GM18907 (cell line): ENCODE measurements around the gene SLC36A2.
"Not testable (repeated sequence)": the region's sequence is repeated elsewhere in the genome, so short reads cannot be mapped to it uniquely, and the experiment has no call there.

ENCODE experiments used
- ATAC-seq: cut with Tn5 transposase; IDR thresholded peaks from one replicate; pipeline ENCODE4 v1.9.1; 2021; ENCODE audit warnings: mild to moderate bottlenecking, moderate library complexity; ENCODE audit not compliant: unreplicated experiment

The SLC36A2 gene

DNA sequence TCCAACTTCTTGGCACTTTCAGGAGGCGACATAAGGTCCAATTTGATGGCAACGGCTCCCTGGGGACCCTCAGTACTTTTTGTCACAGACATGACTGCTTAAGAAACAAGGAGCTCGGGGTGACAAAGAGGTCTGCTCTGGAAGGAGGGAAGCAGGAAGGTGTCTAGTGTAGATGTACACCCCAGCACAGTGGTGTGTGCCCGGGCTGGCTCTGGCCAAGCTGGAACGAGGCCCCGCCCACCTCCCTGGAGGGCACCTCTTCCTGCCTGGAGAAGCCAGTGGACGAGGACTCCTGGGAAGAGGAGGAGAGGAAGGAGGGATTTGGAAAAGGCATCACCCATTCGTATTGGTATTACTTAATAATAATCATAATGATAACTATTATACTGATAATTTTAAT, at the start of gene SLC36A2:
TSS of gene SLC36A2 (minus strand) at position 191 of the 400 bp plus-strand sequence. CDS start at position 92, 99 bp downstream.
- ATAC-seq: no peak

DNA sequence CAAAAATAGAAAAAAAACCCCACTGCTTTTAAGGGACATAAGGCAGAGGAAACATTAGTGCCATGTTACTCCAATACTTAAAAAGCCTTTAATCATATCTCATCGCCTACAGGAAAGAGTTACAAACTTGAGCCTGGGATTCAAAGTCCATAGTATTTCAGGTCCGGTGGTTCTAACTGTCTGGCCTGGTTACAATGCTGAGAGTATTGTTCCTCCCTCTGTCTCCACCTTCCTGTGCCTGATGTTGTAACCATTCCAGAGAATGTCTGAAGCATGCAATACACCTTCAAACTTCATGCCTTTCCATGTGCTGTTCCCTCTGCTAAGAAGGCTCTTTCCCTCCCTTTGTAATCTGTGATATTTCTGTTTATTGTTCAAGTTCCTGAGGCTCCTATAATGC, 41.6 kb upstream of the SLC36A2 start:
- ATAC-seq: no peak

DNA sequence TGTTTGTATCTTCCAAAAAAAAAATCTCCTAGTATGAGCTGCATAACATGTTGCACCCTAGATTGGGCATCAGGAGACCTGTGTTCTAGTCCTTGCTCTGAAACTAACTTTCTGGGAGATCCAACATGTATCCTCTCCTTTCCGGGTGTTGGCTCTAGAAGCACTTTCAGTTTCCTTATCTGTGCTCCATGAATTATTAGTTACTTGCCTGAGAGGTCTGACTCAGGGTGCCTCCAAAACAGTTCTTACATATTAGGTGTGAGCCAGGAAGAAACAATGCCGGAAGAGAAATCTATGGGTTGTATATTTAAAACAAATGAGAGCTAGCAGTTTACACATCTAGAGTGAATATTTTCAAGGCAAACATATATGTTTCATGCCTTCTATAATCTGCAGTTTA, 36.7 kb upstream of the SLC36A2 start:
- no peak for ATAC-seq

DNA sequence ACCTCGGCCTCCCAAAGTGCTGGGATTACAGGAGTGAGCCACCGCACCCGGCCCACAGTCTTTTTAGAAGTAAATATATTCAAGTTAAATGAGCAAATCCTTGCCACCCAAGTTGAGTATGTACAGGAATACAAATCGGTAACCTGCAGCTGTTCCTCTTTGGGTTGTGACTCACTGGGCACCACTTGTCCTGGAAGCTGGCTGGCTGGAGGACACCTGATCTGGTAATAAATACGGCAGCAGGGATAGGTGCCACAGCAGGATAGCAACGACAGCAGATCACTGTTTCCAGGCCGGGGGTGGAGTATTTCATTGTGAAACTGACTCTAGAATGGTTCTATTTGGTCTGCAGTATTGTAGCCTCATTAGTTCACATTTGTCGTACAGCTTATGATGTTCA, 35.7 kb upstream of the SLC36A2 start:
- no peak for ATAC-seq

DNA sequence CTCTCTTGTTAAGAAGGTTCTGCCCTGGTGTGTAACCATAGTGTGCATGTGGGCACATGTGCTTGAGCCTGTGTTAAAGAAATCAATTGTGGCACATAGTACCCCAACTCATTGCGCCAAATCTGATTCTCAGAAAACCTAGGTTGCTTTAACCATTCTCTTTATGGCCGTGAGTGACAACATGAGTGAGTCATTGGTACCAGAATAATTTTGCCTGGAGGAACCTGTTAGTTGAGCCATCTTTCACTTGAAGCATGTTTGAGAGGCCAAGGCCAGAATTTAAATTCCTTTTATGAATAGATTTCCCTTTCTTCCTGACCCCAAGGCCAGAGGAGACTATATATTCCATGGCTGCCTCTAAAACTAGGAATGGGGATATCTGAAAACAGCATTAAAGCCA, 35.2 kb upstream of the SLC36A2 start:
- no peak for ATAC-seq

DNA sequence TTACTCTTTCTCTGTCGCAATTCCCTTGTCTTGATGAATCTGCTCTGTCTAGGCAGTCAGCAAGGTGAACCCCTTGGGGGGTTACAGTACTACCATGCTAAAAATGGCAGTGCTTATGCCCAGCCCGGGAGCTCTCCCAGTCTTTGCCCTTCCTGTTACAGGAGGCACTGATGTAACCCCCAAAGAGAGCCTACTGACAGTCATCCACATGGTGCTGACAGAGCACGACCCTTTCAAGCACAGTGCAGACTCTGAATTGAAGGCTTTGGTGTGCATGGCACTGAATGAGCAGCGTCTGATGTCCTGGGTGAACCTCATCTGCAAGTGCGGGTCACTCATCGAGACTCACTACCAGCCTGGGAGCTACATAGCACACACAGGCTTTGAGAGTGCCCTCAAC, 34.5 kb upstream of the SLC36A2 start:
- ATAC-seq: no peak

DNA sequence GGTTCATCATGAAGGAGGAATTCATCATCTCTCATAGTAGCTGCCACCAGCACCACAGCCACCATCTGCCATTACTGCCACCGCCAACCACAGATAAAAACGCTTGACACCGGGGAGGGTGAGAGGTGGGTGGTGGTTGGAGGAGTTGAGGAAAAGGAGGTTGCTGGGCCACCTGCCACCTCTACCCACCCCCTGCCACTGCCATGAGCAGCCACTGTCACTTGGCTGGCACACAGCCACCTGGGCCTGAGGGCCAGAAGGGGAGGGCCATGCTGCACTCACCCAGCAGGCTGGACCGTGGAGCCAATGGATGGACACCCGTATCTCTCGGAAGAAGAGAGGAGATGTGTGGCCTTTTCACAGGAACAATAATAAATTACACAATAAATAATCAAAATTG, 31.3 kb upstream of the SLC36A2 start:
- ATAC-seq: no peak

DNA sequence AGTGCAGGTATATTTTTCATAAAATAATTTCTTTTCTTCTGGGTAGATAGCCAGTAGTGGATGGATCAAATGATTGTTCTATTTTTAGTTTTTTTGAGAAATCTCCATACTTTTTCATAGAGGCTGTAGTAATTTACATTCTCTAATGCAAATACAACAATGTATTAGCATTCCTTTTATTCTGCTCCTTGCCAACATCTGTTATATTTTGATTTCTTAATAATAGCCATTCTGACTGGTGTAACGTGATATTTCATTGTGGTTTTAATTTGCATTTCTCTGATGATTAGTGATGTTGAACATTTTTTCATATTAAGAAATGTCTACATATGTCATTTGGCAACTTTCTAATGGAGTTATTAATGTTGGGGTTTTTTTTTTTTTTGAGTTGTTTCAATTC, 27.2 kb upstream of the SLC36A2 start:
- ATAC-seq: no peak

DNA sequence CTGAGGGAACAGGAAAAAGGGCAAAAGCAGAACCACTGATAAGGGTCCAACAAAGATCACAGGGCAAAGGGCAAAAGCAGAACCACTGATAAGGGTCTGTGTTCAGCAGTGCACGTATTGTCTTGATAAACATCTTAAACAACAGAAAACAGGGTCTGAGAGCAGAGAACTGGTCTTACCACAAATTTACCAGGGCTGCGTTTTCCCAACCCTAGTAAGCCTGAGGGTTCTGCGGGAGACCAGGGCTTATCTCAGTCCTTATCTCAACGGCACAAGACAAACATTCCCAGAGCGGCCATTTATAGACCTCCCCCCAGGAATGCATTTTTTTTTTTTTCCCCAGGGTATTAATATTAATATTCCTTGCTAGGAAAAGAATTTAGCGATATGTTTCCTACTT, 19.7 kb upstream of the SLC36A2 start:
- ATAC-seq: not testable (repeated sequence)

DNA sequence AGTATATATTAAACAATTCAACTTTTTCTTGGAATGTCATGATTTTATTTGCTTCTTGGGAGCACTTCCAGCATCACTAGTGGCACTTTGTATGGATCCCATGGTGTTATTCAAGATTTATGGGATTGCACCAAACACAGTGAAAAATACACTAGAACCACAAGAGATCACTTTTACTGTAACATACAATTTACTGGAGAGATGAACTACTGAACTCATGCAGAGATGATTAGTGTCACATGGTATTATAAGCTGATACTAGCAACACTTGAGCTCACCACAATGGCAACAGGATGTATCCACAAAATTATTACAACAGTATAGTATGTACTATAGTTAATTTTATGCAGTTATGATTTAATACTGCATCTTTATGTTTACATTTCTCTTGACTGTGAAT, 16.3 kb upstream of the SLC36A2 start:
- ATAC-seq: no peak

DNA sequence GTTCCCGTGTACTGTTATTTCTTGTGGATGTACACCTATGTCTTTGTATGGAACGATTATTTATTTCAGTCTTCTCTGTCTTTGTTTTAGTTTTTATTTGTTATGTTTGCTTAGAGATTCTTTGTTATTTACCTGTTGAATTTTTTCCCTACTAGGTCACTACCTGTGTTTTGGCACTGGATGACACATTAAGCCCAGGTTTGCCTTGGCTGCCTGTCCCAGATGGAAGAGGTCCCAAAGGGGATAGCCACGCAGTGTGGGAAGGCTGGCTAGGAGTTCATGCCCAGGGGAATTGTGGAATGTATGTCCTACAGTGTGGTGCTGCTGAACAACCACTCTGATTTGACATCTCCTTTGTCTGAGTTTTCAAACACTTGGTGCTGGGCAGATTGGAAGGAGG, 15.6 kb upstream of the SLC36A2 start:
- ATAC-seq: no peak

DNA sequence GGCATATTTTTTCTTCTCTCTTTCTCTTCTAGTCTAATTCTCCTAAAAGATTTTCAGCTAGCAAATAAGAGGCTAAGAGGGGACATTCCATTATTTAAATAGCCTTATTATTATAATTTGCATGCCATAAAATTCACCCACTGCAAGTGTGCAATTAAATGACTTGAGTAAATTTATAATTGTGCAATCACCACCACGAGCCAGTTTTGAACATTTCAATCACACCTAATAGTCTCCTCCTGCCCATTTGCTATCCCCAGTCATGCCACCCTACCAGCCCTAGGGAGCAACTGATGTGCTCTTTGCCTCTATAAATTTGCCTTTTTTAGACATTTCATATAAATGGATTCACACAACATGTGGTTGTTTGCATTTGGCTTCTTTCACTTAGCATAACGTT, 12.0 kb upstream of the SLC36A2 start:
- ATAC-seq: no peak

DNA sequence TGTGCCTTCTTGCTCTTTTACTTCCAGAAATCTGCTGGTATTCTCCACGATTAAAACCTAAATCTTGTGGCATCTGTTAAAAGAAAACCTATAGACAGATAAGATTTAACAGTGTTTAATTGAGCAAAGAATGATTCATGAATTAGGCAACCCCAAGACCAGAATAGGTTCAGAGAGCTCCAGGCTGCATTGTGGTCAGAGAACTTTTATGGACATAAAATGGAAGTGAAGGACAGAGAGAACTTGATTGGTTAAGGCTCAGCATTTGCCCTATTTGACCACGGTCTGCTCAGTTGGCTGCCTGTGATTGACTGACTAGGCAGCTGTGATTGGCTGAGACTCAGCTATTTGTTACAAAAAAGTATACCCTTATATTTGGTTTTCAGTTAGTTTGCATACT, 10.4 kb upstream of the SLC36A2 start:
- ATAC-seq: no peak

DNA sequence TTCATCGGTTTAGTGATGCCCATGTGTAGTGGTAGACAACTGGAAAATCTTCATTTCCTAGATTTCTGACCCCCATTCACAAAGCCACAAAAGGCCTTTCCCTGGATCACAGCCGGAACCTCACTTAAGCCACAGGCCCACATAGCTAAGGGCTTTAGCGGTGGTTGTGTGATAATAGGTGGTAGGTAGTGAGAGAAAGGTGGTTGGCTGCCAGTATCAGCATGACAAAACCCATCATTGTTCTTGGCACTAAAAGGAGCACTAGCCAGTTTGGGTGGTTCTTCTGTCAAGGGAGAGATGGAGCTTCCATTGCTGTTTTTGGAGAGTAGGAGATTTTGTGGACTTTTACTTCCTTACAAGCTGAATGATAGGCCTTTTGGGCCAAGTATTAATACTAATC, 9.7 kb upstream of the SLC36A2 start:
- no peak for ATAC-seq

DNA sequence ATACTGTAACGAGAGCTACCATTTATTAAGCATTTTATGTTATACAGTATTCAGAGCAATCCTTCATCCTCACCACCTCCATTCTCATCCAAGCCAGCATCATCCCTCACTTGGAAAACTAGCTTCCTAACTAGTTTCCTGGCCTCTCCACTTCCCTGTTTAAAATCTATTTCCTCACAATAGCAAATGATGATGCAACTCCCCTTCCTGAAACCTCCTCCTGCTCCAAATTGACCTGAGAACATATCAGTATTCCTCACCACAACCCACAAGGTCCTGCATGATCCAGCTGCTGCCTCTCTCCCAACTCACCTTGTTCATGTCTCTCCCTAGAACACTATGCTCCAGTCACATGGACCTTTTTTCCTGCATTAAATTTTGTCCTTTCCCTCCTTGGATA, 4.3 kb upstream of the SLC36A2 start:
- no peak for ATAC-seq

DNA sequence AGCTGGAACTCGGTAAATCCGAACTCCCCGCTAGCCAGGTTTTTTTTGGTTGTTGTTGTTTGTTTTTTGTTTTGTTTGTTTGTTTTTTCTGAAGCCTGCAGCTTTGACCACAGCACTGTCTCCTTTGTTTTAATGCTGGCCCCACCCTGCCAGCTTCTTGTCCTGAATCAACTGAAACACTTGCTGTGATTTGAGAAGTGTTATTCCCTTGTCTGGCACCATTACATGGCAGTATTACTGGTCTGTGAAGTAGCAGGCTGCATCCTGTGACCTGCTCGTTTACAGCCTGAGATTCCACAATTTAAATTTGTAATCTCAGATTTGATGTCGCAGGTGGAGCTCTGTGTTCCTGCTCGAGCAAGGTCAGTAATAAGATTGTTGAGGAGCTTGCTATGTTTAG, 1.4 kb upstream of the SLC36A2 start:
- no peak for ATAC-seq

DNA sequence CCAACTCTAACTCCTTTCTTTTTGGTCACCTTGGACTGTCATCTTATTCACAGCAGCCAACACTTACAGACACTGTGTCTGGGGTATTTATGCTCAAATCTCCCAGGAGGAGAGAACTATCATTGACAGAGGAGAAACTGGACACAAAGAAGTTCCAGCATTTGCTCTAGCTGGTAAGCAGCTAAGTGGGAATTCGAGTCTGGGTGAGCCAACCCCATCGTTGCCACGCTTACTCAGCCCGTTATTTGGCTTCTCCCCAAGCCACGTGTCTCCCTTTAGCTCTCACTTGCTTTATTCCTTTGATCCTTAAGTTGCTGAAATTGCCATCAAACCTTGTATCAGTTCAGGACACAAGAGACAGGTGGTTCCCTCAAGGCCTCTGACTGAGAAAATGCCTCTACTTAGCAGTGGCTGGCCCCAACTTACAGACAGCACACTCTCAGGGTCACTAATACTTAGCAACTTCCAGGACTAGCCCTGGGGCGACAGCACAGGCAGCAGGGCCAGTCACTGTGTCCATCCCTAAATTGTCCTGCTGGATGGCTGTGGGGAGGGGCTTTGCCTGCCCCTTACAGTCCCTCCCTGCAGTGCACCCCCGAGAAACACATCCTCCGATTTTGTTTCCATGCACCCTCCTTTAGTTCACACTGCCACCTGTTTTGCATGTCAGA, 1.4 kb downstream of the SLC36A2 start:
- ATAC-seq: no peak

DNA sequence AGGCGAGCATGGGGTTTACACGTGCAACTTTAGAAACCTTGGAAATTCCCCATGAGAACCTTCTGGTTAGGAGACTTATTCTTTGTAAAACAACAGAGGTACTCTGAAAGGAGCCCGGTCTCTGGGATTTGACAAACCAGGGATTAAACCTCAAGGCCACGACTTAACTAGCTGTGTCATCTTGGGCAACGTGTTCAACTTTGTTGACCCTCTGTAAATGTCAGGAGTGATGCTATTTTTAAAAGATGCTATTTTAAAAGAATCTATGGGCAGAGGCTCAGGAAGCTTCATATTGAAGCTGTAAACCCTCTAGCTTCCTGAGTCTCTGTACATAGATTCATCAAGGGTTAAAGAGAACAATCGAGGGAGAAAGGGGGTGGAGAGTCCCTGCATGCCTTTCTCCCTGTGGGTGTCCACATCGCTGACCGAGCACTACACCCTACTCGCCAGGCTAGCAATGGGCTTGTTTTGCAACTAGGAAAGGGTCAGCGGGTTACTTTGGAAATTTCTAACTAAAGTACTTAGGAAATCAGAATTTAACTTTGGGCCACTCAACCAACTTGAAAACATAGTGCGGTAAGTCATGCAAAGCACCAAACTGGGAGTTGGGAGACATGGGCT, 2.1 kb downstream of the SLC36A2 start:
- ATAC-seq: no peak

DNA sequence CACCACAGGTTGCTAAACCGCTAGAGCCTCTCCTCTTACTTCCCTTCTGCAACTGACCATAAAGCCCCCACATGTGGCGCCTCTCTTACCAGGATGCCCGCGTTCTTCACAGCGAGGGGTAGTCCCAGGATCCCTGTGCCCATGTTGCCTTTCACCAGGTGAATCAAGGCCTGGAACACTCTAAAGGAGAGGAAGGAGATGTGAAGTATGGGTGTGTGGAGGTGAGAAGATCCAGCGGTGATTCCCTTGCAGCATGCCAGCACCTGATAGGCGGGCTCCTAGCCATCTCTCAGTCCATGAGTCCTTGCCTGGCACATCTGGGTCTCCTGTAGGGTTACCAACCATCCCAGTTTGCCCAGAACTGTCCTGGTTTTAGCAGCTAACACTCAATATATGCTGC, 3.3 kb downstream of the SLC36A2 start:
- ATAC-seq: no peak

DNA sequence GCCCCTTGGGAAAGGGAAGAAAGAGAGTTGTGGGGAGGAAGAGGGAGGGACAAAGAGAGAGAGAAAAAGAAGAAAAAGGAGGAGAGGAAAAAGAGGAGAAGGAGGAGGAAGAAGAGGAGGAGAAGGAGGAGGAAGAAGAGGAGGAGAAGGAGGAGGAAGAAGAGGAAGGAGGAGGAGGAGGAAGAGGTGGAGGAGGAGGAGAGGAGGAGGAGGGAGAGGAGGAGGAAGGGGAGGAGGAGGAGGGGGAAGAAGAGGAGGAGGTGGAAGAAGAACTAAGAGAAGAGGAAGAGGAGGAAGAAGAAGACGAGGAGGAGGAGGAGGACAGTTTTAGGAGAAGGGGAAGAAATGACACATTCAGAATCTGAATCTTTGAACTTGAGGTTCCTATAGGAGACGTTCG, 7.4 kb downstream of the SLC36A2 start:
- ATAC-seq: no peak

DNA sequence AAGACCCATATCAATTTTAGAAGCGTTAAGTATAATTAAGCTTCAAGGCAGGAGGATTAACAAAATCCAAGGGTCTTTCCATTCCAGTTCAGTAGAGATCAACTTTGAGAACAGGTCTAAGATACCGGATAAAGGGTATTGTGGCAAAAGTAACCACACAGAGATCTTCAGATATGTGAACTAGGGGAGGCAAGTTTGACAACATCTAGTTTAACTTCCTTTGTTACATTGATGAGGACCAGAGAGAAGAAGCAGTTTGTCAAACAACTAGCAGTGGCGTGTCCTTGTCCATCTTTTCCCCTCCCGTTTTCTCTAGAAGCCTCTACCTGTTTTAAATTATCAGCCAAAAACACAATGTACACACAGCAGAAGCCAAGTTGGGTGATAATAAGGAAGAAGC, 8.6 kb downstream of the SLC36A2 start:
- ATAC-seq: no peak

DNA sequence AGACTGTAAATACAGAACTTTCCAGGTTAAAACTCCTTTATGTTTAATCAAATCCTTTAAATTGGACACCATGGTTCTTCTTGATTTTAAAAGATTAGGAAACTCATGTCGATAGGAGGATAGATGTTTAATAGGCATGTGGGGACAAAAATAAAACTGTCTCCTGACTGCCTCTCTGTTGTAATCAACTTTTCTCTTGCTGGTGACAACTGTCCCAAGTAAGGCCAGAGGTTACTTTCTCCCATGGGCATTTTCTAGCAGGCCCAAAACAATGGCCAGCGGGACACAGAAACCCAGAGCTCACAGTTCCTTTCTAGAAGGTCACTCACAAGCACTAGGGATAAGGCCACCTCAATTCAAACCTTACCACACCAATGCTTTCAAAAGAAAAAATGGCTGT, 14.5 kb downstream of the SLC36A2 start:
- no peak for ATAC-seq

DNA sequence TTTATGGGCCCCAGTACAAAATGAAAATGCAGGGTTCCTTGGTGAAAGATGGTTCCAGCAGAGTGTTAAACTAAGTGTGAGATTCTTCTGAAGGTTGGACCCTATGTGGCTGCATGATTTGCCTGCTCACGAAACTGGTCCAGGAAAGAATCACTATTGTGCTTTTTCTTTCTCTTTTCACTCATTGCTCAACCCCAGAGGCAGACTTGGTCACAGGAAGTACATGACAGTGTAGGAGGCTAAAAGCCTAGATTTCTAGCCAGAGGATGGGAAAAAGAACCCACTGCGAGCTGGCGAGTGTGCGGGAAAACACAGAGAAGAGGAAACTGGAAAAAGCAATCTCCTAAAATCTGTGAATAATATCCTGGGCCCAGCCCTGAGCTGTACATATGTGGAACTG, 18.6 kb downstream of the SLC36A2 start:
- no peak for ATAC-seq
